Measurements from ENCODE around the gene RHOA.

DNA sequence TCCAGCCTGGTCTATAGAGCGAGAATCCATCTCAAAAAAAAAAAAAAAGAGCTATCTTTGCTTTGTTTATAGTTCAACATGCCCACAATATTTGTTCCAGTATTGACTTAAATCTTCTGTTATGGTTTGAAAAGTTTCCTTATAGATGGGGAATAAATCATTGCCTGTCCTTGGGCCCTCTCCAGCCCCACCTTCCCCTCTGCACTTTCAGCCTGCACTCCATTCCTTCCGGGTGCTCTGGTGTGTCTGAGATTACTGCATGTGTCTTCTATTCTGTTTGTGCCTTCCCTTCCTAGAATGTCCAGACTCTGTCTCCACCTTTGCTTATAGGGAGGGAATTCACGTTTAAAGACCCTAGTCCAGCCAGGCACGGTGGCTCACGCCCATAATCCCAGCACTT is 28.4 kb downstream of the RHOA start:
- TF ChIP-seq ZNF202 (tag by site-specific recombination; IDR thresholded peaks at IDR 0.05; ENCODE audit: borderline replicate concordance) (no peak), ZBTB17 (tag by site-specific recombination; IDR thresholded peaks at IDR 0.05) (no peak), ZNF529 (tag by site-specific recombination; IDR thresholded peaks at IDR 0.05; ENCODE audit: insufficient replicate concordance) (no peak), HOXA7 (CRISPR knock-in tag; IDR thresholded peaks at IDR 0.05; ENCODE audit: borderline replicate concordance) (no peak), BCL11A (tag by site-specific recombination; IDR thresholded peaks at IDR 0.05; ENCODE audit: low read depth) (no peak), ZBTB48 (tag by site-specific recombination; IDR thresholded peaks at IDR 0.05) (no peak), ZNF302 (tag by site-specific recombination; IDR thresholded peaks at IDR 0.05; ENCODE audit: low read depth) (no peak), ZNF341 (tag by site-specific recombination; IDR thresholded peaks at IDR 0.05; ENCODE audit: low read depth) (no peak)
- TF ChIP-seq, protein P1, sequence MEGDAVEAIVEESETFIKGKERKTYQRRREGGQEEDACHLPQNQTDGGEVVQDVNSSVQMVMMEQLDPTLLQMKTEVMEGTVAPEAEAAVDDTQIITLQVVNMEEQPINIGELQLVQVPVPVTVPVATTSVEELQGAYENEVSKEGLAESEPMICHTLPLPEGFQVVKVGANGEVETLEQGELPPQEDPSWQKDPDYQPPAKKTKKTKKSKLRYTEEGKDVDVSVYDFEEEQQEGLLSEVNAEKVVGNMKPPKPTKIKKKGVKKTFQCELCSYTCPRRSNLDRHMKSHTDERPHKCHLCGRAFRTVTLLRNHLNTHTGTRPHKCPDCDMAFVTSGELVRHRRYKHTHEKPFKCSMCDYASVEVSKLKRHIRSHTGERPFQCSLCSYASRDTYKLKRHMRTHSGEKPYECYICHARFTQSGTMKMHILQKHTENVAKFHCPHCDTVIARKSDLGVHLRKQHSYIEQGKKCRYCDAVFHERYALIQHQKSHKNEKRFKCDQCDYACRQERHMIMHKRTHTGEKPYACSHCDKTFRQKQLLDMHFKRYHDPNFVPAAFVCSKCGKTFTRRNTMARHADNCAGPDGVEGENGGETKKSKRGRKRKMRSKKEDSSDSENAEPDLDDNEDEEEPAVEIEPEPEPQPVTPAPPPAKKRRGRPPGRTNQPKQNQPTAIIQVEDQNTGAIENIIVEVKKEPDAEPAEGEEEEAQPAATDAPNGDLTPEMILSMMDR (tag by site-specific recombination; IDR thresholded peaks at IDR 0.05), result no peak
- TF ChIP-seq, protein P2, sequence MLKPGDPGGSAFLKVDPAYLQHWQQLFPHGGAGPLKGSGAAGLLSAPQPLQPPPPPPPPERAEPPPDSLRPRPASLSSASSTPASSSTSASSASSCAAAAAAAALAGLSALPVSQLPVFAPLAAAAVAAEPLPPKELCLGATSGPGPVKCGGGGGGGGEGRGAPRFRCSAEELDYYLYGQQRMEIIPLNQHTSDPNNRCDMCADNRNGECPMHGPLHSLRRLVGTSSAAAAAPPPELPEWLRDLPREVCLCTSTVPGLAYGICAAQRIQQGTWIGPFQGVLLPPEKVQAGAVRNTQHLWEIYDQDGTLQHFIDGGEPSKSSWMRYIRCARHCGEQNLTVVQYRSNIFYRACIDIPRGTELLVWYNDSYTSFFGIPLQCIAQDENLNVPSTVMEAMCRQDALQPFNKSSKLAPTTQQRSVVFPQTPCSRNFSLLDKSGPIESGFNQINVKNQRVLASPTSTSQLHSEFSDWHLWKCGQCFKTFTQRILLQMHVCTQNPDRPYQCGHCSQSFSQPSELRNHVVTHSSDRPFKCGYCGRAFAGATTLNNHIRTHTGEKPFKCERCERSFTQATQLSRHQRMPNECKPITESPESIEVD (tag by site-specific recombination; IDR thresholded peaks at IDR 0.05), result no peak
- TF ChIP-seq, protein P3, sequence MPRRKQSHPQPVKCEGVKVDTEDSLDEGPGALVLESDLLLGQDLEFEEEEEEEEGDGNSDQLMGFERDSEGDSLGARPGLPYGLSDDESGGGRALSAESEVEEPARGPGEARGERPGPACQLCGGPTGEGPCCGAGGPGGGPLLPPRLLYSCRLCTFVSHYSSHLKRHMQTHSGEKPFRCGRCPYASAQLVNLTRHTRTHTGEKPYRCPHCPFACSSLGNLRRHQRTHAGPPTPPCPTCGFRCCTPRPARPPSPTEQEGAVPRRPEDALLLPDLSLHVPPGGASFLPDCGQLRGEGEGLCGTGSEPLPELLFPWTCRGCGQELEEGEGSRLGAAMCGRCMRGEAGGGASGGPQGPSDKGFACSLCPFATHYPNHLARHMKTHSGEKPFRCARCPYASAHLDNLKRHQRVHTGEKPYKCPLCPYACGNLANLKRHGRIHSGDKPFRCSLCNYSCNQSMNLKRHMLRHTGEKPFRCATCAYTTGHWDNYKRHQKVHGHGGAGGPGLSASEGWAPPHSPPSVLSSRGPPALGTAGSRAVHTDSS (tag by site-specific recombination; IDR thresholded peaks at IDR 0.05), result no peak

All from HEK293 (cell line).